Muscle of back (tissue), 13 donors: ENCODE measurements around the gene DEFB124. TPM values are rescaled to one million over a fixed set of nuclear protein-coding genes. Genes with fewer than 3 reads are reported as not detected.
"Not testable (repeated sequence)": the region's sequence is repeated elsewhere in the genome, so short reads cannot be mapped to it uniquely, and the experiment has no call there.

Experiments used
- DNase-seq, 3 donors: peaks; one replicate each; pipeline versions ENCODE4 v3.0.0 to v3.0.0-alpha.2; 2013
- long read RNA-seq, 9 donors: transcript quantifications; one replicate each; lab custom pipeline, GENCODE V29; 2026
- polyA plus RNA-seq, 10 donors: library from polyadenylated mRNA; unstranded; fragments of 120-200 nt; gene quantifications; one replicate each; pipeline ENCODE4 v1.2.1, GENCODE V29; 2013; ENCODE audit not compliant: insufficient read length in 10 of 10

The DEFB124 gene
- polyA plus RNA-seq, result 1 to 10 TPM in 6 of 10 donors, under 1 TPM in 4; 0.59 to 2.6 (median 1.1) TPM
- long read RNA-seq, donor 1, result 0 reads
- long read RNA-seq, donor 2, result 0 reads
- long read RNA-seq, donor 3, result 0 reads
- long read RNA-seq, donor 4, result 0 reads
- long read RNA-seq, donor 5, result 0 reads
- long read RNA-seq, donor 6, result 0 reads
- long read RNA-seq, donor 7, partial matches to known transcripts, result 0 of 6 reads
- long read RNA-seq, donor 7, other reads (novel, unspliced or antisense), result 6 of 6 reads
- long read RNA-seq, donor 8, result 0 reads
- long read RNA-seq, donor 9, result 0 reads

DNA sequence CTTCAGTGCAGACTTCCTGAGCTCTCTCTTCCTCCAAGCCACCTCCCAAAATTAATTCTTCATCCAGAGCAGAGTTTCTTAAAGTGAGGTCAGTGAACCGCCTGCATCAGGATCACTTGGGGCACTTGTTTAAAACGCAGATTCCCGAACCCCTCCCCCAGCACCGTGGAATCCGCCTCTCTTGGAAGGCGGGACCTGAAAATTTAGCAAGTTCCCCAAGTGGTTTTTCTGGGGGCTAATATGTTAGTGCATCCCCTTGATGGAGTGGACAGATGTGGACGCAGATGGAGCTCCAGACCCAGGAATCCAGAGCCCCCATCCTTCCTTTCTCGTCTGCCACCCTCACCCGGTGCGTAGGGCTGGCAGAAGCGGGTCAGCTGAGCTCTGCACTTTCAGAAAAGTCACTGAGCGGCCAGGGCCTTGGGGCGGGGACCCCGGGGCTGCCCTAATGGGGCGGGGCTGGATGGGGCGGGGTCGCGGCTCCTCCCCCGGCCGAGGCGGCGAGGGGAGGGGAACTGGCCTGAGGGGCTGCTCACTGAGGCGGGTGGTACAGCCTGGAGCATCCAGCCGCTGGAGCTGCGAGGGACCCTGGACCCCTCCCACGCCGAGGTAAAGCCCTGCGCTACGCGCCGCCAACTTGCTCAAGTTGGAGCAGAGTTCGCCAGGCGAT, at the start of gene DEFB124, which contains the start of gene REM1:
DEFB124 (minus strand) TSS at position 370 of the 670 bp plus-strand sequence. CDS start 2,114 bp downstream, outside the sequence.
REM1 (plus strand) TSS at position 531 of the 670 bp plus-strand sequence. CDS start 1,158 bp downstream, outside the sequence.
- DNase-seq, result peak in 2 of 3 donors; percentile 59 to 85

- DNase-seq, result no peak
Observed at GRCh38 chr20:31523361-31524283, 48.7 kb upstream of the DEFB124 start.

GRCh38 chr20:31522731-31523130, 47.8 kb upstream of the DEFB124 start:
- DNase-seq, result no peak

DNA sequence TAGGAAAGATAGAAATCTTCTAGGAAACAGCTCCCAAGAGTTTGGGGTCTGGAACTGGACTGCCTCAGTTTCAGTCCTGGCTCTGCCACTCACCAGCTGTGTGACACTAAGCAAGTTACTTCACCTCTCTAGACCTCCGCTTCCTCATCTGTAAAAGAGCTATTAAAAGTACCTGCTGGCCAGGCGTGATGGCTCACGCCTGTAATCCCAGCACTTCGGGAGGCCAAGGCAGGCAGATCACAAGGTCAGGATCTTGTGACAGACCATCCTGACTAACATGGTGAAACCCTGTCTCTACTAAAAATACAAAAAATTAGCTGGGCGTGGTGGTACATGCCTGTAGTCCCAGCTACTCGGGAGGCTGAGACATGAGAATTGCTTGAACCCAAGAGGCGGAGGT, 46.3 kb upstream of the DEFB124 start:
- not testable (repeated sequence) for DNase-seq

- DNase-seq, result no peak
Observed at GRCh38 chr20:31517373-31517772, 42.4 kb upstream of the DEFB124 start.

DNA sequence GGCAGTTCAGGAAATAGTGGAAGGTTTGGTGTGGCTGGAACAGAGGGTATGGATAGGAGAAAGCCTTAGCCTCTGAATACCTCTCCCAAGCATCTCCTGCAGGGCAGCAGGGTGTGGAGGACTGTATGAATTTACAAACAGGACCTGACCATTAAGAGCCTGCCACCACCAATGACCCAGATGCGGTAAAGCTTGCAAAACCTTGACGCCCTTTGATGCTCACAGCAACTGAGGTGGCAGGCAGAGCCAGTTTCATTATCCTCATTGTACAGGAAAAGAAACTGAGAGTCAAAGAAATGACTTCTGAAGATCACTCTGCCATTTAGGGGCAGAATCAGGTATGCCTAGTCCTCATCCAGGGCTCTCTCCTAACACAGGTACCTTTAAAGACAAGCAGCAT, 41.7 kb upstream of the DEFB124 start:
- DNase-seq, result no peak

DNA sequence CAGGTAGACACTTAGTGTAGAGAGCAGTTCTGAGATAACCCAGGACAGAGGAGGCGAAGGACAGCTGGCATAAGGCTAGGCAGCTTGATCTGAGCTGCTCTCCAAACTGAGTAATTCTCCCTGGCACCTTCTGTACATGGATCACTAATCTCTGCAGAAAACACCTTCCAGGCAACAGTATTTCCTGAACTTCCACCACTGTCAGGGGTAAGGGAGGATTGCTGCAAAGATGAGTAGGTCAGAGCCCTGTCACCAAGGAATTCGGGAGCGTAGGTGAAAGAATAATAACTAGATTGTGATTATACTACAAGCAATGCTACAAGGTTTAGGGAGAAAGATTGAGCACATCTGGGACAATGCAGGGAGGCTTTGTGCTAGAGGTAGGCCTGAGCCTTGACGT, 41.2 kb upstream of the DEFB124 start:
- DNase-seq, result no peak

GRCh38 chr20:31515775-31516107, 40.8 kb upstream of the DEFB124 start:
- no peak for DNase-seq

- DNase-seq, result no peak
Observed at GRCh38 chr20:31515072-31515774, 40.3 kb upstream of the DEFB124 start.

DNA sequence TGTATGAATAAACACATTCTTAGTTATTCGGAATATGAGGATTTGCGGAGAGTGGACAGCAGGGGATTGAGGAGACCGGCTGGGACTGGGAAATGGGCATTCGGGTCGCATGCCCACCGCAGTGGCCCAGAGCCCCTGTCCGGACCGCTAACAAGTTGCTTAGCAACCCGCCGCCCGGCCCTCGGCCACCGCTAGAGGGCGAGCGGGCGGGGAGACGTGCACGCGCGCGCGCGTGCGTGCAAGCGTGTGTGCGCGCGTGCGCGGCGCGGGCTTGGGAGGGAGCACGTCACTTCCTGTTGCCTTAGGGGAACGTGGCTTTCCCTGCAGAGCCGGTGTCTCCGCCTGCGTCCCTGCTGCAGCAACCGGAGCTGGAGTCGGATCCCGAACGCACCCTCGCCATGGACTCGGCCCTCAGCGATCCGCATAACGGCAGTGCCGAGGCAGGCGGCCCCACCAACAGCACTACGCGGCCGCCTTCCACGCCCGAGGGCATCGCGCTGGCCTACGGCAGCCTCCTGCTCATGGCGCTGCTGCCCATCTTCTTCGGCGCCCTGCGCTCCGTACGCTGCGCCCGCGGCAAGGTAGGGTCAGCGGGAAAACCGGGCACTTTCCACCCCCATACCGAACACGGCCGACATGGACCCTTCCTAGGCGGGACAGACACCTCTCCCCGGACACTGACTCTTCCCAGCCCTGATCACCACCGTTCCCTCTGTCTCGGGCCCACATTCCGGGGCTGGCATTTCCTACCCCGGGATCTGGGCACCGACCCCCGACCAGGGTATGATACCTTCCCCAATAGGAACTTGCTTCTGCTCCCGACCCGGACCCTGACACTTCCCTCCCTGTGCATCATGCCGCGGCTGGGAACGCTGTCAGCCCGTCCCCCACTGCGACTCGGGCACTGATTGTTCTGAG, 39.5 kb upstream of the DEFB124 start, which contains the start of gene HM13:
HM13 (plus strand) TSS at position 289 of the 918 bp plus-strand sequence; CDS start at position 399, 110 bp downstream.
- DNase-seq, result peak; percentile 91 to 98 (median 98)

DNA sequence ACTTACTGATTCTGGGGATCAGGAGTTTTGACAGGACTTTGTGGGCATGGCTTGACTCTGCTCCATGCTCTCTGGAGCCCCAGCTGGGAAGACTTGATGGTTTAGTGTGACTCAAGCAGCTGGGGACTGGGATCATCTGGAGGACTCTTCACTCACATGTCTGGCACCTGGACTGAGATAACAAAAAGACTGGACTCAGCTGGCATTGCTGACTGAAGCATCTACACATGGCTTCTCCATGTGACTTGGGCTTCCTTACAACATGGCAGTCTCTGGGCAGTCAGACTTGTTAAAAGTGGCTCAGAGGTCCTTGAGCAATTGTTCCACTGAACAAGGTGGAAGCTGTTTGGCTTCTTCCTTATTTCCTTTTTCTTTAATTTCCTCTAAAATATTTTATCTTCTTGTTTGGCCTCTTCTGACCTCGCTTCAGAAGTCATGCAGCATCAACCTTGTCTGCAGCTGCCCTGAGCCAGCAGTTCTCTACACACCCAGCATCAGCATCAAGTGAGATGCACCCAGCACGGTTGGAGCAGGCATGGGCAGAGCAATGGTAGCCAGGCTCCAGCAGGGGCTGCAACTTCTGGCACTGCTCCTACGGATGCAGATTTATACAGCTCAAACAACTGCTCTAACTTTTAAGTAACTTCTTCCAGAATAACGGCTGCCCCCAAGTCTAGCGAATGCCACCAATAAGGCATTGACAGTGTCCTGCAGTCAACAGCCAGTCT, 33.8 kb upstream of the DEFB124 start:
- DNase-seq, result no peak

- DNase-seq, result no peak
Observed at GRCh38 chr20:31505903-31506302, 31.0 kb upstream of the DEFB124 start.

- DNase-seq, result peak; percentile 75 to 94 (median 89)
Observed at GRCh38 chr20:31502884-31503673, 28.2 kb upstream of the DEFB124 start.

- DNase-seq, result no peak
Observed at GRCh38 chr20:31500527-31500926, 25.6 kb upstream of the DEFB124 start.

- peak in 1 of 3 donors; percentile 77 for DNase-seq
Observed at GRCh38 chr20:31497838-31498540, 23.1 kb upstream of the DEFB124 start.

GRCh38 chr20:31496761-31497295, 21.9 kb upstream of the DEFB124 start:
- DNase-seq, result peak; percentile 83 to 96 (median 92)

GRCh38 chr20:31494131-31494530, 19.2 kb upstream of the DEFB124 start:
- no peak for DNase-seq

- no peak for DNase-seq
Observed at GRCh38 chr20:31490752-31491151, 15.8 kb upstream of the DEFB124 start.
